ENCODE results near the gene PARD3.
"Not testable (repeated sequence)": the region's sequence is repeated elsewhere in the genome, so short reads cannot be mapped to it uniquely, and the experiment has no call there.

Gene PARD3

GRCh38 chr10:34281661-34282582, 533.2 kb downstream of the PARD3 start:
- DNase-seq (ENCODE audit: low read depth in 1 of 2, low spot score in 1 of 2), result no peak

- no peak for DNase-seq (ENCODE audit: low read depth in 1 of 2, low spot score in 1 of 2)
Measured at GRCh38 chr10:34280599-34281374, 534.3 kb downstream of the PARD3 start.

- no peak for DNase-seq (ENCODE audit: low read depth in 1 of 2, low spot score in 1 of 2)
Measured at GRCh38 chr10:34275626-34276130, 539.4 kb downstream of the PARD3 start.

DNA sequence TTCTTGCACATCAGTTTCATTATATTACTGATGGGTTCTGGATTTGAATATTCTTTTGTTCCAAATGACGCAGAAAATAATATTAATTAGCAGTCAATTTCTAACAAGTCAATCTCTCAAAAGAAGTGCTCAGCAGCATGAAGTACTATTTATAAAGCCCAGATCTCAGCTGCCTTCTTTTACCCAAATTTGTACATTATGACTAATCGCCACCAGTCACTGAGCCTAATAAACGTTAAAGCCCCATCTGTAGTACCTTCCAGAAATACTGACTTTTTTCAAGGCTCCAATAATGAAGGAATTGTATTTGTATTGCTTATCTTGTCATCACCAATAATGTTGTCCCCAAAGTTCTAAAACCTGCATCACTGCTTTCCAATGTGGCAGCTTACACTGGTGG, 540.2 kb downstream of the PARD3 start:
- DNase-seq (ENCODE audit: low read depth in 1 of 2, low spot score in 1 of 2), result no peak

GRCh38 chr10:34273340-34273739, 541.8 kb downstream of the PARD3 start:
- DNase-seq (ENCODE audit: low read depth in 1 of 2, low spot score in 1 of 2), result no peak

- no peak for DNase-seq (ENCODE audit: low read depth in 1 of 2, low spot score in 1 of 2)
Measured at GRCh38 chr10:34272316-34272715, 542.8 kb downstream of the PARD3 start.

DNA sequence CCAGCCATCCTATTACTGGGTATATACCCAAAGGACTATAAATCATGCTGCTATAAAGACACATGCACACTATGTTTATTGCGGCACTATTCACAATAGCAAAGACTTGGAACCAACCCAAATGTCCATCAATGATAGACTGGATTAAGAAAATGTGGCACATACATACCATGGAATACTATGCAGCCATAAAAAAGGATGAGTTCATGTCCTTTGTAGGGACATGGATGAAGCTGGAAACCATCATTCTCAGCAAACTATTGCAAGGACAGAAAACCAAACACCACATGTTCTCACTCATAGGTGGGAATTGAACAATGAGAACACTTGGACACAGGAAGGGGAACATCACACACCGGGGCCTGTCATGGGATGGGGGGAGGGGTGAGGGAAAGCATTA, 546.7 kb downstream of the PARD3 start:
- DNase-seq (ENCODE audit: low read depth in 1 of 2, low spot score in 1 of 2), result not testable (repeated sequence)

GRCh38 chr10:34262985-34263384, 552.1 kb downstream of the PARD3 start:
- DNase-seq (ENCODE audit: low read depth in 1 of 2, low spot score in 1 of 2), result no peak

GRCh38 chr10:34260904-34261303, 554.2 kb downstream of the PARD3 start:
- no peak for DNase-seq (ENCODE audit: low read depth in 1 of 2, low spot score in 1 of 2)

DNA sequence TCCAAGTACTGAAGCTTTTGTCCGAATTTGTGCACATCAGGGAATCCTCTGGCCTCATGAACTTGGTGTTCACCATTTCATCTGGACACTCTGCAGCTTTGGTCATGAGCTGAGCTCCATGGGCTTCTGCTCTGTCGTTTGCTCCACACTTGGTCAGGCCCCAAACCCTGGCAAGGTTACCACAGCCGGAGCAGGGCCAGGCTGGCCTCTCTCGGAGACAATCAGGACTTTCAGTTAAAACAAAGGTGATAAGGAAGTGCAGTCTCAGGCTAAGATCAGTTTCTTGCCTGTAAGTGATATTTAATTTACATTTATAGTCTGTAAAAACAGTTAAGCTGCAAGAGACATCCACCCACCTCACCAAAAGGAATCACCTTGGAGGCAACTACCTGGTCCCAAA, 558.9 kb downstream of the PARD3 start:
- no peak for DNase-seq (ENCODE audit: low read depth in 1 of 2, low spot score in 1 of 2)

DNA sequence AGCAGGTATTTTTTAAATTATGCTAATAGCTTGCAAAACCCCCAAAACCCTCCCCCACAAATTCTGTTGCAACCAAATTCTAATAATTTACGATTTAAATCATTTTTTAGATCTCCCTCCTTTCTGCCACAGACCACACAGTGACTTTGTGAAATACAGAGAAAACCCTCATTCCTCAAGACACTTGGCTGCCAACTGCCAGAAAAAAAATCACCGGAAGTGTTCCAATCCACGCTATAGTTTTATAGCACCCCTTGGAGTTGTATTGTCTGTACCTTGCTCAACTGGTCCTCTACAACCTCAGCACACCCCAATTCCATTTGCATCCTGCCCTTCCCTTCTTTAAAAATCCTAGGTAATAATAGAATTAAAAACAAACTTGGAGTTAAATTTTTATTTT, 560.1 kb downstream of the PARD3 start:
- DNase-seq (ENCODE audit: low read depth in 1 of 2, low spot score in 1 of 2), result no peak

DNA sequence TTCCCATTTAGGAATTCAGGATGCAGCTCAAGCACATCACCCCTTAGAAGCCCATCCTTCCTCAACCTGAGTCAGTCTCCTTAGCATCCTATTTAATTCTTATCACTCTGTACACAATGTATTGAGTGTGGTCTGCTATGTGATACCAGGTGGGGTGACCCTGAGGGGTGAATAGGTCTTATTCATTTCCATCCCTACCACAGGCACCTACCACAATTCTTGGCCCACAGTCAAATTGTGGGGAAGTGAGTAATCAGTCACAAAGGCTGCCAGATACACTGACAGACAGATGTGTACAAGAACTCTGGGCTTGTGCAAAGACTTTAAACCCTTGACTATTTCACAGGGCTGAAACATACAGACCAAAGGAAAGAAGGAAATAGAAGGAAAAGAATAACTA, 560.5 kb downstream of the PARD3 start:
- no peak for DNase-seq (ENCODE audit: low read depth in 1 of 2, low spot score in 1 of 2)

GRCh38 chr10:34252111-34252510, 563.0 kb downstream of the PARD3 start:
- DNase-seq (ENCODE audit: low read depth in 1 of 2, low spot score in 1 of 2), result no peak

- DNase-seq (ENCODE audit: low read depth in 1 of 2, low spot score in 1 of 2), result no peak
Measured at GRCh38 chr10:34251177-34251576, 563.9 kb downstream of the PARD3 start.

- DNase-seq (ENCODE audit: low read depth in 1 of 2, low spot score in 1 of 2), result no peak
Measured at GRCh38 chr10:34250722-34251121, 564.4 kb downstream of the PARD3 start.

GRCh38 chr10:34249634-34250033, 565.5 kb downstream of the PARD3 start:
- DNase-seq (ENCODE audit: low read depth in 1 of 2, low spot score in 1 of 2), result no peak

- no peak for DNase-seq (ENCODE audit: low read depth in 1 of 2, low spot score in 1 of 2)
Measured at GRCh38 chr10:34247560-34247959, 567.5 kb downstream of the PARD3 start.

- DNase-seq (ENCODE audit: low read depth in 1 of 2, low spot score in 1 of 2), result no peak
Measured at GRCh38 chr10:34244756-34245484, 570.2 kb downstream of the PARD3 start.

GRCh38 chr10:34241226-34242000, 573.7 kb downstream of the PARD3 start:
- no peak for DNase-seq (ENCODE audit: low read depth in 1 of 2, low spot score in 1 of 2)

GRCh38 chr10:34240039-34240438, 575.1 kb downstream of the PARD3 start:
- no peak for DNase-seq (ENCODE audit: low read depth in 1 of 2, low spot score in 1 of 2)
